H1 (cell line): Measurements from ENCODE around the gene SLC6A8. TPM values are rescaled to one million over a fixed set of nuclear protein-coding genes. Genes with fewer than 3 reads are reported as not detected.

ENCODE experiments used
- GTF2F1 ChIP-seq: IDR thresholded peaks from 2 replicates; pipeline ENCODE4 v1.6.1; 2012; ENCODE audit warnings: low read depth, low read length, improper control_type of control experiment, borderline replicate concordance
- JUN ChIP-seq: IDR thresholded peaks from 2 replicates; pipeline ENCODE4 v1.6.1; 2011; ENCODE audit warnings: low read depth, mild to moderate bottlenecking, improper control_type of control experiment, low read length
- RAD21 ChIP-seq, 2 experiments: IDR thresholded peaks in 1 of 2; conservative IDR thresholded peaks in 1 of 2; 2 replicates each; pipeline ENCODE4 v1.6.1; 2011; ENCODE audit warnings: low read depth in 2 of 2, low read length in 2 of 2, improper control_type of control experiment in 1 of 2, inconsistent platforms in 1 of 2, mild to moderate bottlenecking in 1 of 2, moderate library complexity in 1 of 2
- RXRA ChIP-seq: IDR thresholded peaks from 2 replicates; pipeline ENCODE4 v1.6.1; 2011; ENCODE audit warnings: low read depth, mild to moderate bottlenecking, low read length, moderate library complexity; ENCODE audit not compliant: insufficient read depth
- SIX5 ChIP-seq: IDR thresholded peaks from 2 replicates; pipeline ENCODE4 v1.6.1; 2011; ENCODE audit warnings: mild to moderate bottlenecking, low read depth, low read length
- TCF12 ChIP-seq: IDR thresholded peaks from 2 replicates; pipeline ENCODE4 v1.6.1; 2011; ENCODE audit warnings: low read depth, mild to moderate bottlenecking, low read length
- polyA plus RNA-seq, 7 experiments: library from polyadenylated mRNA; depleted of rRNA in 3 of 7; stranded (reverse) in 5 of 7; unstranded in 2 of 7; fragments of >200 nt in 5 of 7; fragments of 200-250 nt in 2 of 7; gene quantifications; 1 replicate in 5 of 7; 2 replicates in 1 of 7; 4 replicates in 1 of 7; pipeline versions ENCODE4 v1.2.1 to v1.2.3, GENCODE V29; 2011 to 2013; ENCODE audit warnings: missing spikeins in 2 of 7, mixed read lengths in 2 of 7
- total RNA-seq: library from RNA; stranded (reverse); fragmentation: NEBNext Ultra II Directional; extraction: Animal tissue kit (Norgen Biotek cat#: 25700); gene quantifications from 2 replicates; pipeline ENCODE4 v1.2.1, GENCODE V29; 2021
- TF ChIP-seq, protein P1 (sequence below), 3 experiments: IDR thresholded peaks; 1 replicate in 2 of 3; 2 replicates in 1 of 3; pipeline versions ENCODE4 v1.5.1 to v1.6.1; 2011; ENCODE audit warnings: low read length in 3 of 3, mild to moderate bottlenecking in 3 of 3, inconsistent platforms in 2 of 3, low read depth in 1 of 3, moderate library complexity in 1 of 3; ENCODE audit not compliant: insufficient read depth in 1 of 3; ENCODE audit errors: control extremely low read depth in 1 of 3

SLC6A8 gene
- total and polyA plus RNA-seq, 2 of the 8 experiments (the other 6 are each of a cell fraction or from before 2014, with no cell fraction given) = 87.7 to 94.7 TPM

DNA sequence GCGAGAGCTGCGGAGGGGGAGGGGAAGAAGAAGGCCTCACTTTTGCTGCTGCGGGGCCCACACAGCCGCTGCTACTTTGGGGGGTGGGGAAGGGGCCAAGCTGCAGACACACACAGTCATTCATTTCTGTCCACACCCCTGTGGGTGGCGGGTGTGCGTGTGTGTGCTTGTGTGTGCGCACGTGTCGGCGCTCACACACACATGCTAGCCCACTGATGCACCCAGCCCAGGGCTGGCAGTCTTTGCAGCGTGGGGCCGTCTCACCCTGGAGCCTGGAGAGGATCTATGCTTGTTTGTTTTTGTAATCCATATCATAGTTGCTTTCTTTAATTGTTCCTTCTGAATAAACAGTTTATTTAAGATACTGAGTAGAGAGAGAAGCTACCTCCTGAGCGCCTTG is 36.8 kb upstream of the SLC6A8 start (continued):
- TF ChIP-seq, protein P1, sequence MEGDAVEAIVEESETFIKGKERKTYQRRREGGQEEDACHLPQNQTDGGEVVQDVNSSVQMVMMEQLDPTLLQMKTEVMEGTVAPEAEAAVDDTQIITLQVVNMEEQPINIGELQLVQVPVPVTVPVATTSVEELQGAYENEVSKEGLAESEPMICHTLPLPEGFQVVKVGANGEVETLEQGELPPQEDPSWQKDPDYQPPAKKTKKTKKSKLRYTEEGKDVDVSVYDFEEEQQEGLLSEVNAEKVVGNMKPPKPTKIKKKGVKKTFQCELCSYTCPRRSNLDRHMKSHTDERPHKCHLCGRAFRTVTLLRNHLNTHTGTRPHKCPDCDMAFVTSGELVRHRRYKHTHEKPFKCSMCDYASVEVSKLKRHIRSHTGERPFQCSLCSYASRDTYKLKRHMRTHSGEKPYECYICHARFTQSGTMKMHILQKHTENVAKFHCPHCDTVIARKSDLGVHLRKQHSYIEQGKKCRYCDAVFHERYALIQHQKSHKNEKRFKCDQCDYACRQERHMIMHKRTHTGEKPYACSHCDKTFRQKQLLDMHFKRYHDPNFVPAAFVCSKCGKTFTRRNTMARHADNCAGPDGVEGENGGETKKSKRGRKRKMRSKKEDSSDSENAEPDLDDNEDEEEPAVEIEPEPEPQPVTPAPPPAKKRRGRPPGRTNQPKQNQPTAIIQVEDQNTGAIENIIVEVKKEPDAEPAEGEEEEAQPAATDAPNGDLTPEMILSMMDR (IDR thresholded peaks at IDR 0.05; ENCODE audit: control extremely low read depth in 1 of 3, insufficient read depth in 1 of 3, low read depth in 1 of 3, low read length in 3 of 3) = no peak
- TF ChIP-seq GTF2F1 (no peak), RXRA (no peak), RAD21 (IDR thresholded peaks at IDR 0.05 in 1 of 2, conservative IDR thresholded peaks at IDR 0.05 in 1 of 2; ENCODE audit: low read depth in 2 of 2, low read length in 2 of 2) (no peak), TCF12 (no peak), SIX5 (no peak), JUN (no peak)
